Measurements from ENCODE around the gene CD300LG.
"Not testable (repeated sequence)": the region's sequence is repeated elsewhere in the genome, so short reads cannot be mapped to it uniquely, and the experiment has no call there.

The CD300LG gene

DNA sequence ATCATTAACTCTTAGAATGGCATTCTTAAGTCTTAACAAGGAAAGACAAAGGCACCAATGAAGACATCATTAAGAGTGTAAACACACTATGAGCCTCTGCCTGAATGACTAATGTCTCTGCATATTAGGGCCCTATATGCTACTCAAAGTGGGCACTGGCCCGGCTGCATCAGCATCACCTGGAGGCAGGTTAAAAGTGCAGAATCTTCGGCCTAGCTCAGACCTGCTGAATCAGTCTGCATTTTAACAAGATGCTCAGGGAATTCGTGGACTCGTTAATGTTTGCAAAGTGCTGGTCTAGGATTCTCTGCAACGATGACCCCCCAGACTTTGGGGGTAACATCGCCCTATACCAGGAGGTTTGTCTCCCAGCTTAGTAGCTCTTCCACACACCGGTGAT is 20.8 kb upstream of the CD300LG start:
- no peak for DNase-seq

DNA sequence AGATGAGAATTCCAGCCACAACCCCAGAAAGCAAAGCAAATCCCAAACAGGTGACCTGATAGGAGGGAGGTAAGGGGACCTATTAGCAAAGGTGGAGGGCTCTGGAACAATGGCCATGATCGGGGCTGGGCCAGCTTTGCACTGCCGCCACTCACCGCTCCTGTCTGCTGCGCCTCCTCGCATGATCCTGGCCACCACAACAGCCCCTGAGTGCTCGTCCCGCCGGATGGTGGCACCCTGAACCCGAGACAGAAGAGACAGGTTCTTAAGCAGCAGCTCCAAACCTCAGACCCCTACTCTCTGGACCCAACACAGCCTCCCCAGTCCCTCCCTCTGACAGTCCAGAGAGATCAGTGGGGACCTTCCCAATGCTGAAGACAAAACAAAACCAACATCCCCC is 19.4 kb upstream of the CD300LG start:
- no peak for DNase-seq

DNA sequence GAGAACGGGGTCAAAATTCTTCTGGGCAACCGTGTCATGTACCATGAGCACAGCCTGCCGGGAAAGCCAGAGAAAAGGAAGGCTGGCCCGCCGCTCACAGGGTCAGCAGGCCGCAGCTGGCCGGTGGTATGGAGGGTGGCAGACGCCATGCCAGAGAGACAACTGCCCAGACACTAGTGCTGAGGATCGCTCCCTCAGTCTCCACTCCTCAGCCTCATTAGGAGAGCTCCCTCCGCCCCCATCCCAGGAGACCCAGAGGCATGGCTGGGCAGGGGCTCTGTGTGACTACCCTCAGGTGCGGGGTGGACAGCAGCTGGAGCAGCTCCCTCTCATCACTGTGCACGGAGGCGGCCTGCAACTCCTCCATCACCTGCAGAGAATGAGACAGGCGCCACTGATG is 17.2 kb upstream of the CD300LG start:
- no peak for DNase-seq

DNA sequence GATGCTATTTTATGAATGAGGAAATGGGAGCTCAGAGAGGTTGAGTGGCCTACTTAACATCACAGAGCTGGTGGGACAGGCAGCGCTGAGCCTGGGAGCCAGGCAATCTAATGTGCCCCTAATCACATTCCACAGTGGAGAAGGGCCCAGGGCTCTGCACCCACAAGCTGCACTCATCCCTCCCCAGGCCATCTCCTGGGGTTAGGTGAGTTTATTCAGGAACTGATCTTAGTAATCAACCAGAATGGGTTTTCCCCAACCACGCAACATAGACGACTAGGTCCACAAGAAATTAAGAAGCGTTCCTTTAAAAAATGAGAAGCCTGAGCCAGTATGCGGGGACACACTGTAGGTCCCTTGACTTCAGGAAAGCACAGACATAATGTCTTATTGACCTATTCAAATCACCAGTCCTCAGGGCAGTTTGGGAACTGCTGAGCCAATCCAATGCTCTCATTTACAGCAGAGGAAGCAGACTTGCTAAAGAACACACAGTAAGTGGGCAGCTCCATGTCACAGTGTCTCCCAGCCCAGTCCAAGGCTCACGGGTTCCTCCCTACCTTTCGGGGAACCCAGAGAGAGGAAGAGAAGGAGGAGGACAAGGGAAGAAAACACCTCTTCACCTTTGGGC is 16.4 kb upstream of the CD300LG start:
- DNase-seq: no peak

DNA sequence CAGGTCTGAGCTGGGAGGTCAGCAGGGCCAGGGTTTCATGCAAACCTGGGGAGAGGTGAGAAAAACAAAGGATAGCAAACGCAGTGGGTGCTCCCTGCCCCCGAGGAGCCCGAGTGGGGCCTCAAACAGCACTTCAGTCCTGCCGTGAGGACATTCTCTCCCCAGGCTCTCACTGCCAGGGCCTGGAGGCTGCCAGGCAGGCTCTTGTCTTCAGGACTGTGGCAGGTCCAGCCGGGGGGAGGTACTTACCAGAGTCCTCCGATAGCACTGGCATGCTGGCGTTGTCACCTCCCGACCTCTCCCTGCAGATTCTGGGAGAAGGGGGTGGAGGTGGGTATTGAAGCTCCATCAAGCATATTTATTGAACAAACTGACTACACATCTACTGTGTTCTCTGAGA is 15.3 kb upstream of the CD300LG start:
- DNase-seq: no peak

DNA sequence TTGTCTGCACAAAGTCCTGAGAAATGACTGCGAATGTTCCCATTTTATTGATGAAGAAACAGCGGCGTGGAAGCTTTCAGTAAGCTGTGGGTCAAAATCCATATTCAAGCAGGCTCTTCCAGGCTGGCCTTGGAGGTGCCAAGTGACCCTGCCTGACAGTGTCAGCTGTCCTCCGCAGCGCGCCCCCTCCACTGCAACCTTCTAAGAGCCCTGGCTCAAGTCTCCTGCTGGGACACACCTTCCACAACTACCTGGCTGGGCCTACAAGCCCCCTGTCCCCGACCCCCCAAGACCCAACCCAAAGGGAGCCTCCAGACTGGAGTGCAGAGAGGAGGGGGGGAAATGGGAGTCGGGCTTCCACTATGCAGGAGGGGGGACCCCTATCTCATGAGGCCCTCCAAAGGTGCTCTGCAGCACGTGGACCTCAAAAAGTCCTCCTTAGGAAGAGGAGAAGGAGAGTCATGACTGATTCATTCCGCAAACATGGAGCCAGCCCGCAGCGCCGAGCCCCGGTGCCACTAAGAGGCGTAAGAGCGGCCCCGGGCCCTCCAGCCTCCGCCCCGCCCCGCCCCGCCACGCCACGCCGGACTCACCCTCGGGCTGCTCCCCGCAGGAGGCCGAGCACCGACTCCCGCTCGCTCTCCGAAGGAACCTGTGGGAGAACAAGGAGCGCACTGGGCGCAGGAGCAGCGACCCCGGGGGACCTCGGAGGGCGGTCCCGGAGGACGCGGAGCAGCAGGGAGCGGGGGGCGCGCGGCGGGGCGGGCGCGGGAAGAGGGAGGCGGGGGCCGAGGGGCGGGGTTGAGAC is 14.6 kb upstream of the CD300LG start:
- DNase-seq: no peak

DNA sequence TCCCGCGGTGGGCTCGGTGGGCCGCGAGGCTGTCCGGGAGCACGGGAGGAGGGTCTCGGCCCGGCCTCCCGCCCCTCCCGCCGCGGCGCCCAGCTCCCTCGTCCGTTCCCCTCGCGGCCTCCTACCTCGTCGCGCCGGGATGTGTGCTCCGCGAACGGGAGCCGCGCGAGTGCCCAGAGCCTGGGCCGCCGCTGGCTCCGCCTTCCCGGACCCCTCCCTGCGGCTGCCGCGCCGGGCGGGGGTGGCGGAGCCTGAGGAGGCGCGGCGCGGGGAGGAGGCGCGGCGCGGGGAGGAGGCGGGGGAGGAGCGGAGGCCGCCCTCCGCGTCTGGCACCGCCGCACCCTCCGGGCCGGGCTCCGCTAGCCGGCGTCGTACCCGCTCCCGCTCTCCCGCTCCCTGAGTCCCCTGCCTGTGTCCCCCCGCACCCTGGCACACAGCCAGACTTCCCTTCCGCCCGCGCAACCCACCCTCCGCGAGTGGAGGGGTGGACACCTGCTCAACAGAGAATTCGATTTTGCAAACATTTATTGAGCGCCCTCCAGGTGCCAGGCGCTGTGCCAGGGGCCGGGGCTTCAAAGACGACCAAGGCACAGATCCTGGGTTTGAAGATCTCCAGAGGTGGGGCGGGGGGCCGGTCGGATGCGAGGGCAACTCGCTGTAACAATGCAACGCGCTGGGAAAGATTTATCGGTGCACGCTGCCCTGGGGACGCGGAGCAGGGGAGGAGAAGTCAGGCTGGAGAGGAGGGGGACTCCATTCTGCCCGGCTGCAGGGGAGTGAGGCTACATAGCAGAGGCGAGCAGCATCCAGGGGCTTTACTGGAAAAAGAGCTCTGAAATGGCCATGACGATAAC is 13.8 kb upstream of the CD300LG start, which contains the start of gene MPP3:
TSS of gene MPP3 (minus strand) at position 171 of the 854 bp plus-strand sequence. CDS start 1,240 bp downstream, outside the sequence.
- no peak for DNase-seq

DNA sequence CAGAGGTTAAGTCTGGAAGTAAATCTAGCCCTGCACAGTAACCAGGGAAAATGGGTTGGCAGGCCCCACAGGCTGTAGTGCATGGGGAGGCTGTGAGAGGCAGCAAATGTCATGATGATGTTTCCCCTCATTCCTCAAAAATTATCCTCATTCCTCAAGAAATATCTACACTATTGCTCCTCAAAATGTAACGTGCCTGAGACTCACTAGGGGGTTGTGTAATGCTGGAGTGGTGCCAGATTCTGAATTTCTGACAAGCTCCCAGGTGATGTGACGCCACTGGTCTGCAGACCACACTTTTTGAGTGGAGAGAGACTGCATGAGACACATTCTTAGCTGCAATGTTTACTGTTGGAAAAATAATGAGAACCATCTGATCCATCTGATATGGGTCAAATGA is 12.9 kb upstream of the CD300LG start:
- no peak for DNase-seq

DNA sequence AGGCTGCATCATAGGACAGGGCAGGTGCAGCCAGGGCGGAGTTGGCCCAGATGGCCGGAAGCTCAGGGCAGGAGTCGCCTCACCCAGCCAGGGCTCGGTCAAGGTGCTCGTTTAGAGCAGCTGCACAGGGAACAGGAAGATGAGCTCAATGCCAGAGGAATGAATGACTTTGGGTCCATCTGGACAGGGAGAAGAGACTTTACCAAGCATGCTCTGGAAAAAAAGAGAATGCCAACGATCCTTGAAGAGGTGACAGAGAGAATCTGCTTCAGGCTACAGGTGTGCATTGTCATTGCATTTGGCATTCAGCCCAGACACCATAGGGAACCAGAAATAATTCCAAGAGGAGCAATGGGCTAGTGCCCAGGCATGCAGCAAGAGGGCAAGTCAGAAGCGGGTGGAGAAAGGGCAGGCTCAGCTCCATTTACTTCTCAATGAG is 7.3 kb upstream of the CD300LG start:
- DNase-seq: peak; percentile 64

DNA sequence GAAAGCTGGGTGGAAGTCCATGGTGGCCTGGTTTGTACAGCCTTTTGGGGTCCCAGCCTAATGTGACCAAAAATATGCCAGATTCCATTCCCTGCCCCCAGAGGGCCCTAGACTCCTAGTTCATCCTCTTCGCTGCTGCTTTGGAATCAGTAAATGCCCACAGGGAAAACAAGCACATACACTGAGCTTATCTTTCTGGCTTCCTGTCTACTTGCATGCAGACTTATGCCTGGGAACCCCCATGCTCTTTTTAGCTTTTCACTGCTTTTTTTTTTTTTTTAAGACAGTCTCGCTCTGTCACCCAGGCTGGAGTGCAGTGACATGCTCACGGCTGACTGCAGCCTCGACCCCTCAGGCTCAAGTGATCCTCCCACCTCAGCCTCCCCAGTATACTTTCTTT is 6.2 kb upstream of the CD300LG start:
- no peak for DNase-seq

DNA sequence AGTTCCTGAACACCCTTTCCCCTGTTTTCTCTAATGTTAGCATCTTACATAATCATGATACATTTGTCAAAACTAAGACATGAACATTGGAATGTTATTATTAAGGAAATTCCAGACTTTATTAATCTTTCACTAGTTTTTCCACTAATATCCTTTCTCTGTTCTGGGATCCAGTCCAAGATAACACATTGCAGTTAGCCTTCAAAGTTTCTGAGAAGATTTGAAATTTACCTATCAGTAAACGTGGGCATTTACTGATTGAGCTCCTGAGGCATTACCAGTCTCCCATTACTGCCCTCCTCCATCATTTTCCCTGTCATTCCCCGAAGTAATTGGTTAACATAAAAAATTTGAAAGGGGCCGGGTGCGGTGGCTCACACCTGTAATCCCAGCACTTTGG is 5.7 kb upstream of the CD300LG start:
- no peak for DNase-seq

DNA sequence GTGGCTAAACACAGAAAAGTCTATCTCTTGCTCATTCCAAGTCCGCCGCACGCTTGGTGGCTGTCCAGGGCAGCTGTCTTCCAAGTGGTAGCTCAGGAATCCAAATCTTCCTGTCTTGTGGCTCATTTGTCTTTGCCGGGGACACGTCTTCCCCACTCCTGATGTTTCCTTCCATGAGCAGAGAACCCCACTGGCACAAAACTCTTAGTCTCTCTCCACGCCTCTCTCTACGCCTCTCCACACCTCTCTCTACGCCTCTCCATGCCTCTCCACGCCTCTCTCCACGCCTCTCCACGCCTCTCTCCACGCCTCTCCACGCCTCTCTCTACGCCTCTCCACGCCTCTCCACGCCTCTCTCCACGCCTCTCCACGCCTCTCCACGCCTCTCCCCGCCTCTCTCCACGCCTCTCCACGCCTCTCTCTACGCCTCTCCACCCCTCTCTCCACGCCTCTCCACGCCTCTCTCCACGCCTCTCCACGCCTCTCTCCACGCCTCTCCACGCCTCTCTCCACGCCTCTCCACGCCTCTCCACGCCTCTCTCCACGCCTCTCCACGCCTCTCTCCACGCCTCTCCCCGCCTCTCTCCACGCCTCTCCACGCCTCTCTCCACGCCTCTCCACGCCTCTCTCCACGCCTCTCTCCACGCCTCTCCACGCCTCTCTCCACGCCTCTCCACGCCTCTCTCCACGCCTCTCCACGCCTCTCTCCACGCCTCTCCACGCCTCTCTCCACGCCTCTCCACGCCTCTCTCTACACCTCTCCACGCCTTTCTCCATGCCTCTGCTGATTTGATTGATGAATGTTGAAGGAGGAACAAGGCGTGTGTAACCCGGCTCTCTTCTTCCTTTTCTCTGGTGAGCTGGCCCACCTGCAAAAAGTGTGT is 4.6 kb upstream of the CD300LG start:
- not testable (repeated sequence) for DNase-seq

DNA sequence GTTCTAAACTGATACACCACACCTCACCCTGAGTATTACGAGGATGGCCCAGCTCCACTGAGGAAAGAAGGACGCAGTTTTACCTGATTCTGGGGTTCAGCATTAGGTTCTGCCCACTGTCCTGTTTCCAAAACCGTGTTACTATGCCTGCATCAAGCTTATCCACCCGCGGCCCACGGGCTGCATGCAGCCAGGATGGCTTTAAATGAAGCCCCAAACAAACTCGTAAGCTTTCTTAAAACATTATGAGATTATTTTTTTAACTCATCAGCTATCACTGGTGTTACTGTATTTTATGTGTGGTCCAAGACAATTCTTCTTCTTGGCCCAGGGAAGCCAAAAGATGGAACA is 4.0 kb upstream of the CD300LG start:
- DNase-seq: no peak

DNA sequence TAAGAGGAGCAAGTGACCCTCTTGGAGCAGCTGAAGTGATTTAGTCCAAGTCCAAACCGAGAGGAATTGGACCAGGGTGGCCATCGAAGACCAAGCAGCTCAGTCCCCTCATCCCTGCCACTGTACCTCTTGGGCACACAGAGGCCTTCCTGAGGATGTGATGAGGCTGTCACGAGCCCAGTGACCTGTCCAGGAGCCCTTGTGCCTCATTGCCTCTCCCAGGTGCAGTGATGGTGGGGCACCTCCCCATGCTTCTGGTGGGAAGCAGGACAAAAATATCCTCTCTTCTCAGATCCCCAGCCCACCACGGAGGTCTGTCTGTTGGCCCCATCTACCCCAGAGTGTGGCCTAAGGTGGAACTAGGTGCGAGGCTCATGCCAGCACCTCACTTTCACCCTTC is 2.7 kb upstream of the CD300LG start:
- DNase-seq: no peak

DNA sequence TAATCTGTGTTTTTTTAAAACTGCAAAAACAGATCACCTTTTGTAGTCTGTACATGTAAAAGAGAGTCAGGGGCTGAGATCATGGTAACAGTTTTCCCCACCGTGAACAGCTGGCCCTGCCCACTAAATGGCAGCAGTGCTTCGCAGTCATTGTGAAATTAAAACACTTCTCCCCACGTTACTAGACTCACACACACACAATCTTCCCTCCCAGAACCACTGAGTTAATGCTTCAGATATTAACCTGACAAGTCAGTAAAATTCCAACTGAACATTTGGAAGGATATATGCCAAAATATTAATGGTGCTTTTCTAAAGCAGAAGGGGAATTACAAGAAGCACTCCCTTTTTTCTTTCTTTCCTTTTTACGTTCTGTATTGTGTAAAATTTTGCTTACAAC is 1.2 kb upstream of the CD300LG start:
- no peak for DNase-seq

DNA sequence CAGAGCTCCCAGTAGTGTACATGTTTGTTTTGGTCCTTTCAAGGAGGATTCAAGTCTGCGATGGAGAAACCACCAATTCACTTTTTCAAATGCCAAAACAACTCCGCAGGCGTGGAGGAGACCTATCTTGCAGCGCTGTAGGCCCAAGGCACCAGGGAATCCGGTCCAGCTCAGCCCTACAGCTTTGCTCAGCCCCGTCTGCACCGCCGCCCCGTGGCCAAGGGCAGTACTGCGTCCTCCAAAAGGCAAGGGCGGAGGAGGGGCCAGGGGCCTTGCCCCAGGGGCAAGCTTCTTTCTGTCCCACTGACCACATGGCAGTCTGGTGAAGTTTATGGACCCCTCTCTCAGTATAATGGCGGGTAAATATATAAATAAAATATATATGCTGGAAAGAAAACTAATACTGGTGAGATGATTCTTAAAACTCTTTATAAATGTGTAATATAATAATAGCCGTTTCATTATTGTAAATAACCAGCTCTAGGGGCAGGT is 709 bp upstream of the CD300LG start:
- peak; percentile 41 for DNase-seq

DNA sequence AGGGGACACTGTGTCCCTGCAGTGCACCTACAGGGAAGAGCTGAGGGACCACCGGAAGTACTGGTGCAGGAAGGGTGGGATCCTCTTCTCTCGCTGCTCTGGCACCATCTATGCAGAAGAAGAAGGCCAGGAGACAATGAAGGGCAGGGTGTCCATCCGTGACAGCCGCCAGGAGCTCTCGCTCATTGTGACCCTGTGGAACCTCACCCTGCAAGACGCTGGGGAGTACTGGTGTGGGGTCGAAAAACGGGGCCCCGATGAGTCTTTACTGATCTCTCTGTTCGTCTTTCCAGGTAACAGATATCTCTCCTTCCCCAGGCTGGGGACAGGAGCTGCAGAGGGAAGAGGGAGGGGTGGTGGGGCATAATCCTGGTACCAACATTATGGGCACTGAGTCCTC is 1.6 kb downstream of the CD300LG start:
- no peak for DNase-seq

DNA sequence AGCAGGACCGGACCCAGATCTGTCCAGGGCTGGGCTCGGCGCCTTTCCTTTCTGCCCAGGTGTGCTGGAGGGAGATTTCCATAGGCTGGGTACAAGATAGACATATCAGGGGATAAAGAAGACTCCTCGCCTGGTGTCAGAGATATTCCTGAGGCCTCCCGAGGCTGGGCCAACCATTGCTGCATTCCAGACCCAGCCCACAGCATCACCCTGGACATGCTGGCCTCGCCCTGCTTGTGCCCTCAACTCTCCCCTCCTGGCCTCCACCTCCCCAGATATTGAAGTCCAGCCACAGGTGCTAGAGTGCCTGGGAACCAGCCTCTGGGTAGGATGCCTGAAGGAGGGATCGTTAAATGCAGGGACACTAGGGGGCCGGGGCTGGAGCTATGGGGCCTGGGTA is 2.1 kb downstream of the CD300LG start:
- no peak for DNase-seq

DNA sequence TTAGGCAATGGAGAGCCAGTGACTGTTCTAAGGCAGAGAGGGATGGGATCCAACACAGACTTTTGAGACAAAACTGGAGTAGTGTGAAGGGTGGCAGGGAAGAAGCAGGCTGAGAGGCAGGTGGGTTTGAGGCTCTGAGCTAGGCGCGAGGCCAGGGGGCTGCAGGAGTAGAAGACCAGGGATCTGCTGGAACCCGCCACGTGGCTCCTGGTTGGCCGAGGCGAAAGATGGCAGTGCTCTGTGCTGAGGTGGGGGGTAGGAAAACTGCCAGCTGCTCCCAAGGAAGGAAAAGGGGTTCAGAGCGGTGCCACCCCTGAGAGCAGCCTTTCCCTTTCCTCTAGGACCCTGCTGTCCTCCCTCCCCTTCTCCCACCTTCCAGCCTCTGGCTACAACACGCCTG is 5.6 kb downstream of the CD300LG start:
- DNase-seq: no peak

DNA sequence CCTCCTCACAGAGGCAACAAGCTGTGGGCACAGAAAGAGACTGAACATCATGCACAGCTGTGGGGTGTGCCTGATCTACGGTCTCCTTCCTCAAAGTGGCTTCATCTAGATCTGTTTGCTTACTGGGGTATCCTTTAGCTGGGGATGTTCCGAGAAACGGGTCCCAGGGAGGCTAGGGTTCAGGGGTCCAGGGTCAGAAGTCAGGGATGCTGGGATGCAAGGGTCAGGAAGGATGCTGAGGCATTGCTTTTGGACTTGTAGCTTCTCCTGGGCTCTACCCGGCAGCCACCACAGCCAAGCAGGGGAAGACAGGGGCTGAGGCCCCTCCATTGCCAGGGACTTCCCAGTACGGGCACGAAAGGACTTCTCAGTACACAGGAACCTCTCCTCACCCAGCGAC is 6.6 kb downstream of the CD300LG start:
- DNase-seq: no peak

DNA sequence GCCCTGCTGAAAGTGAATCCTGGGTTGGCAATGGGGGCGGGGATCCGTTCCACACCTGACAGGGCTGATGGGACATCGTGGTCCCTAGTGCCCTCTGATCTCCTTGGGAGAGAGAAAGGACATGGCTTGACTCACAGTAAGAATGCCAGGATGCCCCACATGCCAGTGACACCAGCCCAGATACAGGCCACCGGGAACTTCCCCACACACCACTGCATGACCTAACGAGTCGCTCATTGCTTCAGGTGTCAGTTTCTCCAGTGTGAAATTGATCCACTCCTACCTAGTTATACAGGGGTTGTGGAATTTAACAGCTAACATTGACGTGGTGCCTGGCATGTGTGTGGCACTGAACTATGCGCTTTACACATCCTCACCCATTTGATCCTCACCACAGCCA is 7.5 kb downstream of the CD300LG start:
- no peak for DNase-seq

DNA sequence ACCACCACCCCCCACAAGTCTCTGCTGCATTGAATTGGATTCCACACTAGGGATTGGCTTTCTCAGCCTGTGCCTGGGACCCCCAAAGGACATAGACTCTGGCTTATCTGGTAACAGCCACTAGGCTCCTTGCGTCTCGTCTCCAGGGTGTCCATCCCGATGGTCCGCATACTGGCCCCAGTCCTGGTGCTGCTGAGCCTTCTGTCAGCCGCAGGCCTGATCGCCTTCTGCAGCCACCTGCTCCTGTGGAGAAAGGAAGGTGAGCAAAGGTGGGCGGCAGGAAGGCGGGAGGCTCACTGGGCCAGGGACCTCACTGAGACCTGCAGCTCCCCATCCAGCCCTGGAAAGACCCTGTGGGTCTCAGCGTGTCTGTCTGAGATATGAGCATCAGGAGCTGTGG is 8.1 kb downstream of the CD300LG start:
- no peak for DNase-seq

DNA sequence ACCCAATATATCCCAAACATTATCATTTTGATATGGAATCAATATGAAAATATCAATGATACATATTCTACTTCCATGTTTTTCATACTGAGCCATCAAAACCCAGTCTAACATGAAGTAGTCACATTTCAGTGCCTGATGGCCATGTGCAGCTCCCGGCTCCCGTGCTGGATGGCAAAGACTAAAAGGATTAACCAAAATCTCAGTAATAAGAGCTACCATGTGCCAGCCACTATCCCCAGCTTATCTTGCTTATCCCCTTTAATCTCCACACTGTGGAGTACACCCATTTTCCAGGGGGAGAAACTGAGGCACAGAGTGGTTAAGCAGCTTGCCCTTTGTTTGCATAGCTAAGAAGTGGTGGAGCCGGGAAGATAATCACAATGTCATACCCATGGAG is 9.2 kb downstream of the CD300LG start:
- DNase-seq: no peak
